G401 (cell line): ENCODE data around the gene TBC1D24. TPM values are rescaled to one million over a fixed set of nuclear protein-coding genes. Genes with fewer than 3 reads are reported as not detected.
A peak's percentile ranks its signal among the peaks of the same experiment; 100 is the strongest.
"Not testable (repeated sequence)": the region's sequence is repeated elsewhere in the genome, so short reads cannot be mapped to it uniquely, and the experiment has no call there.

Experiments used
- DNase-seq: peaks from one replicate; pipeline ENCODE4 v3.0.0-alpha.2; 2015; ENCODE audit warnings: low spot score
- in situ Hi-C: cut with HindIII; loops from 2 replicates; pipeline ENCODE4 v1.10.0; 2016; ENCODE audit warnings: low sequenced_read_pairs, mixed read lengths
- total RNA-seq: library from RNA; depleted of rRNA; stranded (reverse); fragments of >200 nt; shearing (Covaris generic); gene quantifications from 2 replicates; pipeline ENCODE4 v1.2.3, GENCODE V29; 2014; rRNA removed

The TBC1D24 gene
- total RNA-seq, result 9.4 and 13.0 TPM in 2 replicates

GRCh38 chr16:2474877-2475412 is at the start of gene TBC1D24:
TSS of gene TBC1D24 (plus strand) at chr16:2475127. CDS start at chr16:2496149, 21,022 bp downstream.
- in situ Hi-C loops, result no loop called here
- DNase-seq, result peak; percentile 79

- in situ Hi-C loops, result no loop called here
- no peak for DNase-seq
Measured at GRCh38 chr16:2425825-2426430, 49.0 kb upstream of the TBC1D24 start.

GRCh38 chr16:2426941-2427361 is 48.0 kb upstream of the TBC1D24 start:
- in situ Hi-C loops, result no loop called here

GRCh38 chr16:2427526-2427925 is 47.4 kb upstream of the TBC1D24 start:
- in situ Hi-C loops, result no loop called here
- no peak for DNase-seq

More at GRCh38 chr16:2426941-2427361, 48.0 kb upstream of the TBC1D24 start:
- no peak for DNase-seq

GRCh38 chr16:2428051-2428783 is 46.7 kb upstream of the TBC1D24 start:
- in situ Hi-C loops, result no loop called here
- DNase-seq, result no peak

- no peak for DNase-seq
- in situ Hi-C loops, result no loop called here
Measured at GRCh38 chr16:2428784-2429033, 46.2 kb upstream of the TBC1D24 start.

GRCh38 chr16:2429034-2429770 is 45.7 kb upstream of the TBC1D24 start, which contains the start of gene CCNF:
TSS of gene CCNF (plus strand) at chr16:2429447. CDS start at chr16:2429482, 35 bp downstream.
- DNase-seq, result peak; percentile 96
- in situ Hi-C loops, result no loop called here

- peak; percentile 68 for DNase-seq
- in situ Hi-C loops, result no loop called here
Measured at GRCh38 chr16:2429771-2430663, 44.9 kb upstream of the TBC1D24 start.

GRCh38 chr16:2432286-2432685 is 42.6 kb upstream of the TBC1D24 start:
- in situ Hi-C loops, result no loop called here
- DNase-seq, result no peak

GRCh38 chr16:2432801-2433505 is 42.0 kb upstream of the TBC1D24 start:
- DNase-seq, result no peak
- in situ Hi-C loops, result no loop called here

- DNase-seq, in situ Hi-C loops: not testable (repeated sequence)
Measured at GRCh38 chr16:2435236-2435635, 39.7 kb upstream of the TBC1D24 start.

- in situ Hi-C loops, result no loop called here
- DNase-seq, result no peak
Measured at GRCh38 chr16:2436110-2436509, 38.8 kb upstream of the TBC1D24 start.

GRCh38 chr16:2437032-2437790 is 37.7 kb upstream of the TBC1D24 start:
- in situ Hi-C loops, result no loop called here

GRCh38 chr16:2438121-2438520 is 36.8 kb upstream of the TBC1D24 start:
- DNase-seq, result no peak
- in situ Hi-C loops, result no loop called here

More at GRCh38 chr16:2437032-2437790, 37.7 kb upstream of the TBC1D24 start:
- DNase-seq, result no peak

- DNase-seq, result no peak
- in situ Hi-C loops, result no loop called here
Measured at GRCh38 chr16:2439598-2439997, 35.3 kb upstream of the TBC1D24 start.

GRCh38 chr16:2441143-2441804 is 33.7 kb upstream of the TBC1D24 start:
- in situ Hi-C loops, DNase-seq: not testable (repeated sequence)

- in situ Hi-C loops, result no loop called here
- no peak for DNase-seq
Measured at GRCh38 chr16:2443555-2443954, 31.4 kb upstream of the TBC1D24 start.
